ENCODE results near the gene IL1R2.

DNA sequence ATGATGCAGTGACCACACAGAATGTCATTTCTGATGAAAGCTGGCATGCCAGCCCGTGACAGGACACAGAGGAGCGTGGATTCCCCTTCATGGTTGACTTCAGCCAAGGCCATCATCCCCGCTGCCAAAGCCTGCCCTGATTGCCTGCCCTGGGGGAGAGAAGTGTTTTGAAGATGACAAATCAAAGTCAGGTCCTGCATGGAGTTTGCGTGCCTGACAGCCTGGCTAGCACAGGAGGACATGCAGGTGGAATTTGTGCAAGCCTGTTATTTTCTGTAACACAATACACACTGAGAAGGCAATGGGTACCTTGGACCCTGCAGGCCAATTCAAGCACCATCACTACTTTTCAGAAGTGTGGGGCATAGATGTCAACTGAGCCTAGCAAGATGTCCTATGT lies 5.4 kb upstream of the IL1R2 start:
- no peak for TF ChIP-seq EZH2 (IDR thresholded peaks at IDR 0.05; ENCODE audit: insufficient read depth, poor library complexity, severe bottlenecking)
- no peak for TF ChIP-seq EZH2phosphoT487 (IDR thresholded peaks at IDR 0.05; ENCODE audit: insufficient read depth, low read depth)
